GM10266 (cell line): ENCODE results near the gene FANCC.
A peak's percentile ranks its signal among the peaks of the same experiment; 100 is the strongest.
"Not testable (repeated sequence)": the region's sequence is repeated elsewhere in the genome, so short reads cannot be mapped to it uniquely, and the experiment has no call there.

Experiments
- DNase-seq: peaks from one replicate; pipeline ENCODE4 v3.0.0; 2012; ENCODE audit errors: extremely low spot score
- CTCF ChIP-seq: IDR thresholded peaks from 2 replicates; pipeline ENCODE4 v1.5.1; 2012; ENCODE audit warnings: mild to moderate bottlenecking, low read depth; ENCODE audit not compliant: control insufficient read depth, insufficient read depth; ENCODE audit errors: missing control alignments

Gene FANCC

GRCh38 chr9:95341293-95341962 is 23.9 kb upstream of the FANCC start:
- DNase-seq: no peak
- peak; percentile 20 for TF ChIP-seq CTCF

- DNase-seq: no peak
- TF ChIP-seq CTCF: no peak
Observed at GRCh38 chr9:95338243-95338642, 20.7 kb upstream of the FANCC start.

GRCh38 chr9:95336281-95336680 is 18.8 kb upstream of the FANCC start:
- peak; percentile 44 for TF ChIP-seq CTCF
- DNase-seq: no peak

GRCh38 chr9:95333426-95333825 is 15.9 kb upstream of the FANCC start:
- no peak for DNase-seq
- no peak for TF ChIP-seq CTCF

GRCh38 chr9:95332860-95333259 is 15.4 kb upstream of the FANCC start:
- DNase-seq: no peak
- no peak for TF ChIP-seq CTCF

GRCh38 chr9:95330720-95331404 is 13.4 kb upstream of the FANCC start:
- no peak for TF ChIP-seq CTCF
- DNase-seq: no peak

GRCh38 chr9:95329061-95329460 is 11.6 kb upstream of the FANCC start:
- DNase-seq: not testable (repeated sequence)
